GM12878 (cell line): Measurements from ENCODE around the gene NPRL2. TPM values are rescaled to one million over a fixed set of nuclear protein-coding genes. Genes with fewer than 3 reads are reported as not detected.

Source experiments
- ASH2L ChIP-seq: fragments of 300-600, 200-600 bp; sonication (generic); IDR thresholded peaks from 2 replicates; pipeline ENCODE4 v1.6.1; 2017; ENCODE audit warnings: low read depth, mild to moderate bottlenecking, borderline replicate concordance
- ATF7 ChIP-seq: fragments of 450-650 bp; IDR thresholded peaks from 2 replicates; pipeline ENCODE4 v1.6.1; 2016; ENCODE audit warnings: low read depth, mild to moderate bottlenecking
- BACH1 ChIP-seq: fragments of 450-650 bp; IDR thresholded peaks from 2 replicates; pipeline ENCODE4 v1.6.1; 2017; ENCODE audit warnings: mild to moderate bottlenecking, borderline replicate concordance
- EED ChIP-seq: sonication (generic); IDR thresholded peaks from 2 replicates; pipeline ENCODE4 v1.6.1; 2016; ENCODE audit warnings: antibody characterized with exemption, low read depth
- EGR1 ChIP-seq, 2 experiments: IDR thresholded peaks; 1 replicate in 1 of 2; 2 replicates in 1 of 2; pipeline ENCODE4 v1.6.1; 2011 to 2012; ENCODE audit warnings: low read depth in 2 of 2, low read length in 2 of 2, borderline replicate concordance in 1 of 2, mild to moderate bottlenecking in 1 of 2, moderate library complexity in 1 of 2
- ESRRA ChIP-seq: IDR thresholded peaks from 2 replicates; pipeline ENCODE4 v1.6.1; 2012; ENCODE audit warnings: mild to moderate bottlenecking, low read length, improper control_type of control experiment
- FOXK2 ChIP-seq: fragments of 450-650 bp; IDR thresholded peaks from 2 replicates; pipeline ENCODE4 v1.6.1; 2017; ENCODE audit warnings: mild to moderate bottlenecking, moderate library complexity
- HDAC2 ChIP-seq: fragments of 200-600 bp; sonication (generic); IDR thresholded peaks from 2 replicates; pipeline ENCODE4 v1.6.1; 2017
- NFIC ChIP-seq: IDR thresholded peaks from 2 replicates; pipeline ENCODE4 v1.6.1; 2012; ENCODE audit warnings: low read depth, mild to moderate bottlenecking, inconsistent platforms, low read length, moderate library complexity
- NR2F1 ChIP-seq: fragments of 450-650 bp; conservative IDR thresholded peaks from 2 replicates; pipeline ENCODE4 v1.6.1; 2017; ENCODE audit warnings: mild to moderate bottlenecking
- PAX5 ChIP-seq: IDR thresholded peaks from 2 replicates; pipeline ENCODE4 v1.6.1; 2011; ENCODE audit warnings: low read depth, low read length, borderline replicate concordance
- POLR2A ChIP-seq: IDR thresholded peaks from 2 replicates; pipeline ENCODE4 v1.6.1; 2011; ENCODE audit warnings: low read depth, mild to moderate bottlenecking, low read length
- SP1 ChIP-seq: IDR thresholded peaks from one replicate; pipeline ENCODE4 v1.6.1; 2011; ENCODE audit warnings: low read depth, low read length
- SREBF2 ChIP-seq: IDR thresholded peaks from 2 replicates; pipeline ENCODE4 v1.6.1; 2012; ENCODE audit warnings: mild to moderate bottlenecking, low read length
- TARDBP ChIP-seq: IDR thresholded peaks from 2 replicates; pipeline ENCODE4 v1.6.1; 2016; ENCODE audit warnings: borderline replicate concordance
- ZNF274 ChIP-seq: IDR thresholded peaks from one replicate; pipeline ENCODE4 v1.8.0; 2011; ENCODE audit not compliant: insufficient read length, insufficient read depth
- ZNF622 ChIP-seq: fragments of 450-650 bp; IDR thresholded peaks from 2 replicates; pipeline ENCODE4 v1.6.1; 2017; ENCODE audit warnings: mild to moderate bottlenecking, inconsistent platforms
- polyA plus RNA-seq, 11 experiments: library from polyadenylated mRNA; depleted of rRNA in 4 of 11; unstranded in 6 of 11; stranded (reverse) in 5 of 11; fragments of >200 nt; fragmentation: Nextera tagmentation in 4 of 11; fragmentation: Illumina TruSeq in 1 of 11; extraction: Ambion mirVana in 4 of 11; extraction: Trizol in 1 of 11; gene quantifications; 1 replicate in 1 of 11; 2 replicates in 10 of 11; pipeline versions ENCODE4 v1.2.1 to v1.2.3, GENCODE V29; 2011 to 2016; ENCODE audit warnings: inconsistent platforms in 2 of 11, missing spikeins in 2 of 11, low read depth in 1 of 11
- total RNA-seq, 4 experiments: library from RNA; depleted of rRNA in 3 of 4; stranded (reverse); fragments of >200 nt in 3 of 4; fragmentation: Illumina TruSeq in 1 of 4; extraction: Trizol in 1 of 4; gene quantifications; 2 replicates each; pipeline versions ENCODE4 v1.2.1 to v1.2.3, GENCODE V29; 2013 to 2021
- TF ChIP-seq, protein P1 (sequence below): fragments of 450-650 bp; formaldehyde crosslinking; IDR thresholded peaks from 2 replicates; pipeline ENCODE4 v1.5.0; 2022; ENCODE audit warnings: mild to moderate bottlenecking, missing genetic modification characterization
- TF ChIP-seq, protein P2 (sequence below): fragments of 450-650 bp; formaldehyde crosslinking; IDR thresholded peaks from 2 replicates; pipeline ENCODE4 v1.4.0; 2020; ENCODE audit warnings: mild to moderate bottlenecking, moderate library complexity
- TF ChIP-seq, protein P3 (sequence below): fragments of 450-650 bp; IDR thresholded peaks from 2 replicates; pipeline ENCODE4 v1.6.1; 2017; ENCODE audit warnings: borderline replicate concordance

NPRL2 gene
- total and polyA plus RNA-seq, 10 of the 15 experiments (the other 5 are each of a cell fraction or from before 2014, with no cell fraction given) = 17.8 to 54.2 (median 32.9) TPM

DNA sequence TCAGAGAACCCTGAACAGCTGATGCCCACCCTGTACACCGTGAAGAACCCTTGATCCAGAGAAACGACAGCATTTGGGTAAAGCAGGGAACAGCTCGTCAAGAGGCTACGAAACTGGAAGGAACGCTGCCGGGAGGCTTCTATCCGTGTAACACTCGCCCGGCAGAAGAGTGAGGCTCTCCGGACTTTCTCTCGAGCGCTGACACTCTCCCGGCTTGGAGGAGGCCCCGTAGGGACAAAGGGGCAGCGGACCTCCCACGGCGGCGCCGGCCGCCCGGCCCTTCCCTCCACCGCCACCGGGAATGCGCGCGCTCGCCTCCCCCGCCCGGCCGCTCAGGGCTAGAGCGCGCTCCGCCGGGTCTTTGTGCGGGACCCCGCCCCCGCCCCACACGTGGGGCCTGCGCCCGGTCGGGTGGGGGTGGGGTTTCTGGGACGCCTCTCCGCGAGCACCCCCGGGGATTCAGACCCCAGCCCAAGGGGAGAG, 29.7 kb downstream of the NPRL2 start (continued):
- TF ChIP-seq, protein P1, sequence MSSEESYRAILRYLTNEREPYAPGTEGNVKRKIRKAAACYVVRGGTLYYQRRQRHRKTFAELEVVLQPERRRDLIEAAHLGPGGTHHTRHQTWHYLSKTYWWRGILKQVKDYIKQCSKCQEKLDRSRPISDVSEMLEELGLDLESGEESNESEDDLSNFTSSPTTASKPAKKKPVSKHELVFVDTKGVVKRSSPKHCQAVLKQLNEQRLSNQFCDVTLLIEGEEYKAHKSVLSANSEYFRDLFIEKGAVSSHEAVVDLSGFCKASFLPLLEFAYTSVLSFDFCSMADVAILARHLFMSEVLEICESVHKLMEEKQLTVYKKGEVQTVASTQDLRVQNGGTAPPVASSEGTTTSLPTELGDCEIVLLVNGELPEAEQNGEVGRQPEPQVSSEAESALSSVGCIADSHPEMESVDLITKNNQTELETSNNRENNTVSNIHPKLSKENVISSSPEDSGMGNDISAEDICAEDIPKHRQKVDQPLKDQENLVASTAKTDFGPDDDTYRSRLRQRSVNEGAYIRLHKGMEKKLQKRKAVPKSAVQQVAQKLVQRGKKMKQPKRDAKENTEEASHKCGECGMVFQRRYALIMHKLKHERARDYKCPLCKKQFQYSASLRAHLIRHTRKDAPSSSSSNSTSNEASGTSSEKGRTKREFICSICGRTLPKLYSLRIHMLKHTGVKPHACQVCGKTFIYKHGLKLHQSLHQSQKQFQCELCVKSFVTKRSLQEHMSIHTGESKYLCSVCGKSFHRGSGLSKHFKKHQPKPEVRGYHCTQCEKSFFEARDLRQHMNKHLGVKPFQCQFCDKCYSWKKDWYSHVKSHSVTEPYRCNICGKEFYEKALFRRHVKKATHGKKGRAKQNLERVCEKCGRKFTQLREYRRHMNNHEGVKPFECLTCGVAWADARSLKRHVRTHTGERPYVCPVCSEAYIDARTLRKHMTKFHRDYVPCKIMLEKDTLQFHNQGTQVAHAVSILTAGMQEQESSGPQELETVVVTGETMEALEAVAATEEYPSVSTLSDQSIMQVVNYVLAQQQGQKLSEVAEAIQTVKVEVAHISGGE (CRISPR knock-in tag) = no peak
- TF ChIP-seq NR2F1 = 0 out of 2 replicates have a peak, but pooled peaks have one; percentile 80
- no peak for TF ChIP-seq ESRRA
- TF ChIP-seq, protein P2, sequence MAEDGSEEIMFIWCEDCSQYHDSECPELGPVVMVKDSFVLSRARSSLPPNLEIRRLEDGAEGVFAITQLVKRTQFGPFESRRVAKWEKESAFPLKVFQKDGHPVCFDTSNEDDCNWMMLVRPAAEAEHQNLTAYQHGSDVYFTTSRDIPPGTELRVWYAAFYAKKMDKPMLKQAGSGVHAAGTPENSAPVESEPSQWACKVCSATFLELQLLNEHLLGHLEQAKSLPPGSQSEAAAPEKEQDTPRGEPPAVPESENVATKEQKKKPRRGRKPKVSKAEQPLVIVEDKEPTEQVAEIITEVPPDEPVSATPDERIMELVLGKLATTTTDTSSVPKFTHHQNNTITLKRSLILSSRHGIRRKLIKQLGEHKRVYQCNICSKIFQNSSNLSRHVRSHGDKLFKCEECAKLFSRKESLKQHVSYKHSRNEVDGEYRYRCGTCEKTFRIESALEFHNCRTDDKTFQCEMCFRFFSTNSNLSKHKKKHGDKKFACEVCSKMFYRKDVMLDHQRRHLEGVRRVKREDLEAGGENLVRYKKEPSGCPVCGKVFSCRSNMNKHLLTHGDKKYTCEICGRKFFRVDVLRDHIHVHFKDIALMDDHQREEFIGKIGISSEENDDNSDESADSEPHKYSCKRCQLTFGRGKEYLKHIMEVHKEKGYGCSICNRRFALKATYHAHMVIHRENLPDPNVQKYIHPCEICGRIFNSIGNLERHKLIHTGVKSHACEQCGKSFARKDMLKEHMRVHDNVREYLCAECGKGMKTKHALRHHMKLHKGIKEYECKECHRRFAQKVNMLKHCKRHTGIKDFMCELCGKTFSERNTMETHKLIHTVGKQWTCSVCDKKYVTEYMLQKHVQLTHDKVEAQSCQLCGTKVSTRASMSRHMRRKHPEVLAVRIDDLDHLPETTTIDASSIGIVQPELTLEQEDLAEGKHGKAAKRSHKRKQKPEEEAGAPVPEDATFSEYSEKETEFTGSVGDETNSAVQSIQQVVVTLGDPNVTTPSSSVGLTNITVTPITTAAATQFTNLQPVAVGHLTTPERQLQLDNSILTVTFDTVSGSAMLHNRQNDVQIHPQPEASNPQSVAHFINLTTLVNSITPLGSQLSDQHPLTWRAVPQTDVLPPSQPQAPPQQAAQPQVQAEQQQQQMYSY (CRISPR knock-in tag) = no peak
- peak in 1 of 2 experiments; percentile 85; a peak in 2 of 3 replicates for TF ChIP-seq EGR1 (IDR thresholded peaks at IDR 0.05; ENCODE audit: borderline replicate concordance in 1 of 2, low read depth in 2 of 2, low read length in 2 of 2)
- TF ChIP-seq TARDBP = no peak
- TF ChIP-seq SREBF2 = no peak
- no peak for TF ChIP-seq FOXK2
- TF ChIP-seq ZNF274 = no peak
- no peak for TF ChIP-seq EED
- TF ChIP-seq ASH2L = no peak; the same call in 1 of the 2 replicates
- no peak for TF ChIP-seq ZNF622
- TF ChIP-seq ATF7 = no peak
- no peak for TF ChIP-seq NFIC
- TF ChIP-seq SP1 = no peak
- TF ChIP-seq BACH1 = no peak
- TF ChIP-seq PAX5 = no peak
- no peak; the same call in 1 of the 2 replicates for TF ChIP-seq POLR2A
- TF ChIP-seq HDAC2 = 0 out of 2 replicates have a peak, but pooled peaks have one; percentile 60
- TF ChIP-seq, protein P3, sequence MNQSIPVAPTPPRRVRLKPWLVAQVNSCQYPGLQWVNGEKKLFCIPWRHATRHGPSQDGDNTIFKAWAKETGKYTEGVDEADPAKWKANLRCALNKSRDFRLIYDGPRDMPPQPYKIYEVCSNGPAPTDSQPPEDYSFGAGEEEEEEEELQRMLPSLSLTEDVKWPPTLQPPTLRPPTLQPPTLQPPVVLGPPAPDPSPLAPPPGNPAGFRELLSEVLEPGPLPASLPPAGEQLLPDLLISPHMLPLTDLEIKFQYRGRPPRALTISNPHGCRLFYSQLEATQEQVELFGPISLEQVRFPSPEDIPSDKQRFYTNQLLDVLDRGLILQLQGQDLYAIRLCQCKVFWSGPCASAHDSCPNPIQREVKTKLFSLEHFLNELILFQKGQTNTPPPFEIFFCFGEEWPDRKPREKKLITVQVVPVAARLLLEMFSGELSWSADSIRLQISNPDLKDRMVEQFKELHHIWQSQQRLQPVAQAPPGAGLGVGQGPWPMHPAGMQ = no peak
- TF ChIP-seq, all 136 proteins: peak for 12
